Measurements from ENCODE around the gene IGSF6.
A peak's percentile ranks its signal among the peaks of the same experiment; 100 is the strongest.
"Not testable (repeated sequence)": the region's sequence is repeated elsewhere in the genome, so short reads cannot be mapped to it uniquely, and the experiment has no call there.

IGSF6 gene

DNA sequence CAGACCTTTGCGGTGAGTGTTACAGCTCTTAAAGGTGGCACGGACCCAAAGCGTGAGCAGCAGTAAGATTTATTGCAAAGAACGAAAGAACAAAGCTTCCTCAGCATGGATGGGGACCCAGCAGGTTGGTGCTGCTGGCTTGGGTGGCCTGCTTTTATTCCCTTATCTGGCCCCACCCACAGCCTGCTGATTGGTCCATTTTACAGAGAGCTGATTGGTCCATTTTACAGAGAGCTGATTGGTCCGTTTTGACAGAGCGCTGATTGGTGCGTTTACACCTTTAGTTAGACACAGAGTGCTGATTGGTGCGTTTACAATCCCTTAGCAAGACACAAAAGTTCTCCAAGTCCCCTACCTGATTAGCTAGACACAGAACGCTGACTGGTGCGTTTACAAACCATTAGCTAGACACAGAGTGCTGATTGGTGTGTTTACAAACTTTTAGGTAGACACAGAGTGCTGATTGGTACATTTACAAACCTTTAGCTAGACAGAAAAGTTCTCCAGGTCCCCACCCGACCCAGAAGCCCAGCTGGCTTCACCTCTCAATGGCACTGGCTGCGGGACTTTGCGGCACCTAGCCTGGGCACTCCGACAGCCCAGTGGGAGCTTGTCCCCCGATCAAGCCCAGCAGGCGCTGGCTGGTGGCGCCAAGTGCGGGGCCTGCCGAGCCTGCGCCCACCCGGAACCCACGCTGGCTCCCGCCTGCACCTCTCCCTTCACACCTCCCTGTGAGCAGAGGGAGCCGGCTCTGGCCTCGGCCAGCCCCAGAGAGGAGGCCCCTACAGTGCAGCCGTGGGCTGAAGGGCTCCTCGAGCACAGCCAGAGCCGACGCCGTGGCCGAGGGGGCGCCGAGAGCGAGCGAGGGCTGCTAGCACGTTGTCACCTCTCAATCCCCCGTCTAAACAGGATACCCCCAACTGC, 22.5 kb downstream of the IGSF6 start:
- DNase-seq (ENCODE audit: low read depth): not testable (repeated sequence)

DNA sequence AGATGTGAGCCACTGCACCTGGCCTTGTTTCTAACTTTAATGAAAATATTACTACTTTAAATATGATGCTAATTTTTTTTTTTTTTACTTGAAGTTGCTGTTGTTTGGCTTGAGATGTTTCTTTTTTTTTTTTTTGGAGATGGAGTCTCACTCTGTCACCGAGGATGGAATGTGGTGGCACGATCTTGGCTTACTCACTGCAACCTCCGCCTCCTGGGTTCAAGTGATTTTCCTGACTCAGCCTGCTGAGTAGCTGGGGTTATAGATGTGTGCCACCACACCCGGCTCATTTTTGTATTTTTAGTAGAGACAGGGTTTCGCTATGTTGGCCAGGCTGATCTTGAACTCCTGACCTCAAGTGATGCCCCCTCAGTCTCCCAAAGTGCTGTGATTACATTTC, 23.6 kb downstream of the IGSF6 start:
- no peak for DNase-seq (ENCODE audit: low read depth)

- no peak for DNase-seq (ENCODE audit: low read depth)
Measured at GRCh38 chr16:21628121-21628726, 24.2 kb downstream of the IGSF6 start.

DNA sequence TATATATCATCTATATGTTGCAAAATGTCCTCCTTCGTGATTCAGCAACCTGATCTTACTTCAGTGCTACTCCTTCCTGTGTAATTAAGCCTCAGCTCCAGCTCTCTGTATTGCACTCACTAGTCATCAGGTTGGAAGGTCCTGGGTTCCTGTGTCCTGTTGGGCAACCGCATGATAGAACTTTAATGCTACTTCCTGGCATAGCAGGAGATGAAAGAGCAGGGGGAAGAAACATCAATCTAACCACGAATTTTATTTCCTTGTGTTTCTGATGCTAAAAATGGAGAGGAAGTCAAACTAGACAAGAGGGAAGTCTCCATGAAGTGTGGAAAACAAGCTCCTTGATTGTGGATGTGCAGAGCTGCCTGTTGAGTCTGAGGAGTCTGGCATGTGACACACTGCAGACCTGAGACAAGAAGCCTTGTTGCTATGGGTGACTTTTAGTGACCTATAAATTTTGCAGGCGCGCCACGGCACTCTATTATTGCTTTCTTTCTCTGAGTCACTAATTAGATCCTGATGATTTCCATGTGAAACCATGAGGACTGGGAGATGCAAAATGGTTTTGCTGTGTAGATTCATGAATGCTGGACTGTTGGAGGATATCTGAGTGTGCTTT, 25.6 kb downstream of the IGSF6 start:
- DNase-seq (ENCODE audit: low read depth): peak; percentile 98

- DNase-seq (ENCODE audit: low read depth): no peak
Measured at GRCh38 chr16:21625026-21625425, 27.4 kb downstream of the IGSF6 start.

- no peak for DNase-seq (ENCODE audit: low read depth)
Measured at GRCh38 chr16:21622545-21622944, 29.9 kb downstream of the IGSF6 start.

GRCh38 chr16:21620592-21620991, 31.8 kb downstream of the IGSF6 start:
- DNase-seq (ENCODE audit: low read depth): no peak

- DNase-seq (ENCODE audit: low read depth): no peak
Measured at GRCh38 chr16:21619765-21620425, 32.5 kb downstream of the IGSF6 start.

DNA sequence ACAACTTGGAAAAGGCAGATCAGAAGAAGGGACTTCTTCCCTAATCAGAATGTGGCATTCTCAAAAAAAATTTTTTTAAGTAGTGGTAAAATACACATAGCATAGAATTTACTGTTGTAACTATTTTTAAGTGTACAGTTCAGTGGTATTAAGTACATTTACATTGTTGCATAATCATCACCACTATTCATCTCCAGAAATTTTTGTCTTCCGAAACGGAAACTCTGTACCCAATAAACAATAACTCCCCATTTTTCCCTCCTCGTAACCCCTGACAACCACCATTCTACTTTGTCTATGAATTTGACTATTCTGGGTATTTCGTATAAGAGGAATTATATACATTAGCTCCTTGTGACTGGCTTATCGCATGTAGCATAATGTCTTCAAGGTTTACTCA, 34.1 kb downstream of the IGSF6 start:
- no peak for DNase-seq (ENCODE audit: low read depth)

DNA sequence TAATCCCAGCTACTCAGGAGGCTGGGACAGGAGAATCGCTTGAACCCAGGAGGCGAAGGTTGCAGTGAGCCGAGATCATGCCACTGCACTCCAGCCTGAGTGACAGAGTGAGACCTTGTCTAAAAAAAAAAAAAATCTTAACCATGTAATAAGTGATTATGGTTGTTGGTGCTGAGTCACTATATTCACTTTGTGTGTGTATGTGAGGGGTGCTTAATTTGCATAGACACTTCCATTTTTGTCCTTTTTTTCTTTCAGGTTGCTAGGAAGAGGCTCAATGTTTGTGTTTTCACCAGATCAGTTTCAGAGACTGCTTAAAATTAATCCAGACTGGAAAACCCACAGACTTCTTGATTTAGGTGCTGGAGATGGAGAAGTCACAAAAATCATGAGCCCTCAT, 34.8 kb downstream of the IGSF6 start:
- no peak for DNase-seq (ENCODE audit: low read depth)

- DNase-seq (ENCODE audit: low read depth): no peak
Measured at GRCh38 chr16:21614896-21615295, 37.5 kb downstream of the IGSF6 start.

DNA sequence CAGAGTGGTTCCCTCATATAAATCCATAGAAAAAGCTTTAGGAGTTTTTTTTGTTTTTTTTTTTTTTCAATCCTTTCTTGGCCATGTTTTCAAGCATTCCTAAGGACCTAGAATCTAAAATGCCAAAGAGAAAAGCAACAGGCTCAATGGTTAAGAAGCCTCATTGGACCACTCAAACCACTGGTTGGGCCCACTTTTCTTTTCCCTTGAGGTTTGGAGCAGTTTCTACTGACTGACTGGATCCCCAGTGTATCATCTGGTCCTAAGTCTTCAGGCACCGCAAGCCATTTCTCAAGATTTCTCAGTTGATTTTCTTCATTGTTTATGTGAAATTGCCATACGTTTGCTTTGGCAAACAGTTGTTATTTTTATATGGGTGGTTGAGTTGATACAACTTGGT, 38.6 kb downstream of the IGSF6 start:
- no peak for DNase-seq (ENCODE audit: low read depth)

DNA sequence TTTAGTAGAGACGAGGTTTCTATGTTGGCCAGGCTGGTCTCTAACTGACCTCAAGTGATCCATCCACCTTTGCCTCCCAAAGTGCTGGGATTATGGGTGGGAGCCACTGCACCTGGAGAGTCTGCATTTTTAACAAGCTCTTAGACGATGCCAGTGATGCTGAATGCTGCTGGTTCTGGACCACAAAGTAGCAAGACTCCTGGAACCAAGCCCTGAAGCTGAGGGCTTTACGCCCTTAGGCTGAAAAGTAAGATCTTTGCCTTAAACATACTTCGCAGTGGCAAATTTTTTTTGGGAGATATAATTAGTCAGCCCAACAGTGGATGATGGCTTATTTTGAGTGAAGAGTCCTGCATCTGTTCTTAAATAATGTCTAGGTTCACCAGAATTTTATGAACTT, 39.0 kb downstream of the IGSF6 start:
- DNase-seq (ENCODE audit: low read depth): no peak

- no peak for DNase-seq (ENCODE audit: low read depth)
Measured at GRCh38 chr16:21611556-21612384, 40.6 kb downstream of the IGSF6 start.

- no peak for DNase-seq (ENCODE audit: low read depth)
Measured at GRCh38 chr16:21611198-21611555, 41.2 kb downstream of the IGSF6 start.

DNA sequence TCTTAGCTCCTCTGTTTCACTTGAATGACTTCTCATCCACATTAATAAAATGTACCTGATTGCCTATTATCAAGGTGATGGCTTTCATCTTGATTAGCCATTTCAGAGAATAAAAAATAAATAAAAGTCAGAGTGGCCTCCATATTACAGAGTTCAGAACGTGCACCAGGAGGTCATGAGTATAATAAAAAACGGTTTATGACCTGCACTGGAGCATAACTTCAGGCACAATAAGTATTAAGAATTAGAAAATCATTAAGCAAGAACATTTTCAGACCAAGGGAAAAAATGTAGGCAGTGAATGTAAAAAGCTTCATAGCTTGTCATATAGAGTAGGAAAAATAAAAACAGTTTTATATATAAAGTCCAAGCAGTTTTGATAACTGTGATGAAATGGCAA, 41.6 kb downstream of the IGSF6 start:
- no peak for DNase-seq (ENCODE audit: low read depth)

GRCh38 chr16:21610006-21610544, 42.3 kb downstream of the IGSF6 start:
- no peak for DNase-seq (ENCODE audit: low read depth)

- no peak for DNase-seq (ENCODE audit: low read depth)
Measured at GRCh38 chr16:21608639-21609328, 43.6 kb downstream of the IGSF6 start.

- DNase-seq (ENCODE audit: low read depth): not testable (repeated sequence)
Measured at GRCh38 chr16:21605848-21606247, 46.6 kb downstream of the IGSF6 start.

- no peak for DNase-seq (ENCODE audit: low read depth)
Measured at GRCh38 chr16:21603928-21604327, 48.5 kb downstream of the IGSF6 start.

- DNase-seq (ENCODE audit: low read depth): no peak
Measured at GRCh38 chr16:21602785-21603184, 49.6 kb downstream of the IGSF6 start.

All from HS-5 (cell line).